NCI-H1105 (cell line): ENCODE measurements around the gene DCP1A.
A peak's percentile ranks its signal among the peaks of the same experiment; 100 is the strongest.
"Not testable (repeated sequence)": the region's sequence is repeated elsewhere in the genome, so short reads cannot be mapped to it uniquely, and the experiment has no call there.

Experiments
- DNase-seq: peaks from one replicate; lab custom pipeline; 2025; lab: John Stamatoyannopoulos, UW

DCP1A gene

GRCh38 chr3:53328746-53329145 lies 18.6 kb downstream of the DCP1A start:
- DNase-seq, result no peak

GRCh38 chr3:53327986-53328385 lies 19.4 kb downstream of the DCP1A start:
- not testable (repeated sequence) for DNase-seq

GRCh38 chr3:53324105-53324504 lies 23.2 kb downstream of the DCP1A start:
- DNase-seq, result no peak

GRCh38 chr3:53320697-53321096 lies 26.6 kb downstream of the DCP1A start:
- no peak for DNase-seq

GRCh38 chr3:53318522-53318921 lies 28.8 kb downstream of the DCP1A start:
- DNase-seq, result no peak

- no peak for DNase-seq
These were observed 34.5 kb downstream of the DCP1A start for GRCh38 chr3:53312832-53313231.

- DNase-seq, result no peak
These were observed 35.5 kb downstream of the DCP1A start for GRCh38 chr3:53311882-53312281.

- no peak for DNase-seq
These were observed 43.4 kb downstream of the DCP1A start for GRCh38 chr3:53303957-53304356.

- DNase-seq, result no peak
These were observed 43.8 kb downstream of the DCP1A start for GRCh38 chr3:53303549-53303948.

GRCh38 chr3:53300826-53301225 lies 46.5 kb downstream of the DCP1A start:
- no peak for DNase-seq

GRCh38 chr3:53299611-53300023 lies 47.7 kb downstream of the DCP1A start:
- DNase-seq, result peak; percentile 14

- DNase-seq, result no peak
These were observed 51.9 kb downstream of the DCP1A start for GRCh38 chr3:53295410-53295809.

- no peak for DNase-seq
These were observed 53.5 kb downstream of the DCP1A start for GRCh38 chr3:53293867-53294266.

- DNase-seq, result no peak
These were observed 59.1 kb downstream of the DCP1A start for GRCh38 chr3:53288214-53288613.

- no peak for DNase-seq
These were observed 60.2 kb downstream of the DCP1A start for GRCh38 chr3:53287131-53287629.

- no peak for DNase-seq
These were observed 60.6 kb downstream of the DCP1A start for GRCh38 chr3:53286727-53287126.

GRCh38 chr3:53282581-53282980 lies 64.8 kb downstream of the DCP1A start:
- DNase-seq, result no peak

GRCh38 chr3:53278667-53279066 lies 68.7 kb downstream of the DCP1A start:
- DNase-seq, result no peak

GRCh38 chr3:53274938-53275605 lies 72.3 kb downstream of the DCP1A start:
- no peak for DNase-seq

GRCh38 chr3:53273146-53273670 lies 74.1 kb downstream of the DCP1A start:
- DNase-seq, result no peak

- DNase-seq, result peak; percentile 12
These were observed 77.2 kb downstream of the DCP1A start for GRCh38 chr3:53269888-53270880.

- DNase-seq, result not testable (repeated sequence)
These were observed 78.2 kb downstream of the DCP1A start for GRCh38 chr3:53269193-53269592.

GRCh38 chr3:53267766-53268165 lies 79.6 kb downstream of the DCP1A start:
- DNase-seq, result no peak
